ENCODE results near the gene CASP1.
"Not testable (repeated sequence)": the region's sequence is repeated elsewhere in the genome, so short reads cannot be mapped to it uniquely, and the experiment has no call there.

Gene CASP1

DNA sequence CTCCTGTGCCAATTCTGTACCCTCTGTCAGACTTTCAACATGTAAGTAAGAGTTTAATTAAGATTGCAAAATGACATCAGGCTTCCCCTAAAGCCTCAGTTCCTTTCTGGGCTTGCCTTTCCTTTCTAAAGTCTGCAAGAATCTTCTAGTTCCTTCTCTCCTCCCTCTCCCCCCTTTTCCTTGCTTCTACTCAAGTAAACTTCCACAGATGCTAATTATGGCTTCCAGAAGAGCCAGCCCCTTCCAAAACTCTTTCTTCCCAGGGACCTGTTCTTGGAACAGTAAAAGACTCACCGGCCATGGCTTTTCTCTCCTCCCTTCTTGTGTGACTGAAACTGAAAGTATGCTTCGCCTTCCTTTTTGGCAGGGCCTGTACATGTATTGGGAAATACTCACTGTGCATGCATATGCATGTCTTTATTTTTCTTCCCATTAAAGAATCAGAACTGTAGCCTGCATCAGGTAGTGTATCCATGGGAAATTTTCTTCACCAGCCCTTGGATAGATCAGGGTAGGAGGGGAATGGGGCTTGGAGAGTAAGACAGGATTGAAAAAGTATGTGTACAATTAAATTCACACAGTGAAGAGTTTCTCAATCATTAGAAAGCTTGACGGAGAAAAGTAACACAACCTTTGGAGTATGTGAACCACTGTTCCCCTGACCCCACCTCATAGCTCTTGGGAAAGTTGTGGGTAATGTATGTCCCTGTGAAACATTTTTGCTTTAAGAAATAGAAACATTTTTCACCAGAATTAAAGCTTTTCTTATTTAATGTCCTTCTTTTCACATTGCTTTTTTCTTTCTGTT is at the start of gene CASP1:
TSS of gene CASP1 (minus strand) at position 332 of the 808 bp plus-strand sequence. CDS start at position 301, 31 bp downstream.
- no peak for DNase-seq

DNA sequence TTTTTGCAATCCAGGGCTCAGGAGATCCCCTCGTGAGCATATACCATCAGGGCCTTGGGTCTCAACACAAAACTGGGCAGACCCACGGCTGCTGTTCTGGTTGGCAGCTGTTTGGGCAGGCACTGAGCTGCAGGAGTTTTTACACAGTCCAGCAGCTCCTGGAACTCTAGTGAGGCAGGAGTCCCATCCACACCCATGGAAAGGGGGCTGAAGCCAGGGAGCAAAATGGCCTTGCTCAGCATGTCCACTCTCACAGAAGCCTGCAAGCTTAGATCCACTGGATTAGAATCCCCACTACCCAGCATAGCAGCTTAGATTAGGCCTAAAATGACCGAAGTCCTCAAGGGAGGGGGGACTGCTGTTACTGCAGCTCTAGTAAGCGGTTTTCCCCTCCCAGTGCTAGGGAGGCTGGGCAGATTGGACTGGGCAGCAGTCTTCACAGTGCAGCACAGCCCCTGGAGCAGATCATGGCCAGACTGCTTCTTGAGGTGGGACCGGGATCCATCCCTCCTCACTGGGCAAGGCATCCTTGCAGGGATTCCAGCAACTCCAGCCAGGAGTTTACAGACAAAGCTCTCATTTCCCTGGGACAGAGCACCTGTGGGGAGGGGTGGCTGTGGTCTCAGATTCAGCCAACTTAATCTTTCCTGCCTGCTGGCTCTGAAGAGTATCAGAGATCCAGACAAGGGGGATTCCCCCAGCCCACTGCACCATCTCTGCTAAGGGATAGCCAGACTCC is 46.6 kb upstream of the CASP1 start:
- DNase-seq: no peak

DNA sequence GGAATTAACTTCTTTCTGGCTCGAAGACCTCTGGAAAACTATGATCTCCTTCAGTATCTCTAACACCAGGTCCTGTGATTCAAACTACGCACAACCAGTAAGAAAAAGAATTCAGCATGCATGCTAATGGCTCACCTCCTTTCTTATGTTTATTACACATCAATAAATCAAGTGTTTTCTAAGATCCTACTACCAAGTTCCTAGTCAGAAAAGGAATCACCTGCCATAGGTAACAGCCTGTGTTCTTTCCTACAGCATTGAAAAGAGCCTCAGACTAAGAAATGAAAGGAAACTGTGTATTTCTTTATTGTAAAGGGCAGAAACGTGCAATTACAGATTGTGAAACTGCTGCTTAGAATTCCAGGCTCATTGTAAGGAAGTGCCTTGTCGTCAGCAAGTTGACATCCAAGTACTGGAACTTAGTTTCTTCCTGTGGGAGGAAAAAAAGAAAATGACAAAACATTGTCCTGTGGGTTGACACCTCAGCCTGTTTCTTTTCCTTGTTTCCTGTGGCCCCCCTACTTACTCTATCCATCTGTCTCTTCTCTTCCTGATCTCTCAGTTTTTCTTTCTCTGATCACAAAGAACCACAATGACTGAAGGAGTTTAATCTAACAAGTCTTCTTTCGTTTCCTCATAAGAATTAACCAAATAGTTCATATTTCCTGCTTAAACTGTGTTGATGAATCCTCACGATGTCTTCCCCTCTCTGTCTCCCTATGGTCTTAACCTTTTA is 45.4 kb upstream of the CASP1 start:
- not testable (repeated sequence) for DNase-seq

DNA sequence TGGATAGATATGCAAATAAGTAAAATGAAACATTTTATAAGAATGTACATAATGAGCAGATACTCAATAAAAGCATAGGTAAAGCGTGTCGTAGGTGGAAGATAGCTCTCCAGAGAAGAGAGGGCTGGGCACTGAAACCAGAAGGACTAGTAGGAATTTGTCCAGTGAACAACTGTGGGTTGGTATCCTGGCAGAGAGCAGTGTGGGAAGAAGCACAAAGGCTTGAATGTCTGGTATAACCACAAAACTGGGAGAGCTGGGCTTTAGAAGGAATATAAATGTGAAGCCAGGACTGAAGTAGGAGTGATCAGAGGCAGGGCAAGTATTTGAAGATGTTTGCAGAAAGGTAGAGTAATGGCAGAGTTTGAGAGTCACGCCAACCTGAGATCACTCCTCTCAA is 43.3 kb upstream of the CASP1 start:
- no peak for DNase-seq

DNA sequence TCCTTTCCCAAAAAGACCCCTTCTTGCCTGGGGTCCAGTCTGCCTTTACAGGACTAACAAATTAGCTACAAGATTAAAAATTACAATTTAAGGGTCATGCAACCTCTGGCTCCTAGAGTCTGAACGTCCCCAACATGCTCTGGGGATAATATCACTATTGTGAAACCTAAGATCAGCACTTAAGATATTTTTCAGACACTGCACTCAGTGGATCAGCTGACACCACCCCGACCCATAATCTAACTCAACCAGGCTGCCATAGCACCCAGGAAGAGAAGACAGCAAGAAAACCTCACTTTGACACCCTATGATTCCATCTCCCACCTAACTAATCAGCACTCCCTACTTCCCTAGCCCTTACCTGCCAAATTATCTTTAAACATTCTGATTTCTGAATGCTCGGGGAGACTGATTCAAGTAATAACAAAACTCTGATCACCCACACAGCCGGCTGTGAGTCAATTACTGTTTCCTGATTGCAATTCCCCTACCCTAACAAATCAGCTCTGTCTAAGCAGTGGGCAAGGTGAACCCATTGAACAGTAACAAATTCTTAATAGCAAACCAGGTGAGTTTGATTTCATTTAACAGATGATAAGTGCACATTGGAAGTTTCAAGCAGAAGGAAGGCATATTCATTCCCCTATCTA is 42.3 kb upstream of the CASP1 start:
- DNase-seq: not testable (repeated sequence)

DNA sequence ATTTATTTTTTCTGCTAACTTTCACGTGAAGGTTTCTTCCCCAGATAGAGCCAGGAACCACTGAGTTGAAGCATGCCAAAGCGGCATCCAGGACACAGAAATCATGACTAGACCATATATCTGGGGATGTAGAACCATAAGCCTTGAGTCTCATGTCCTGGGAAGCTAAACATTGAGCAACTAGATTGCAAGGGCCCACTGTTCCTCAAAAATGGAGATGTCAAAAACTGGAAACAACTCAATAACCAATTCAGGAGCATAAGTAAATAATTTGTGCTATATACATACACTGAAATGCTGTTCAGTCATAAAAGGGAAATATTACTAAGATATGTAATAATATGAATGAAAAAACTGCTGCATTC is 39.2 kb upstream of the CASP1 start:
- no peak for DNase-seq

DNA sequence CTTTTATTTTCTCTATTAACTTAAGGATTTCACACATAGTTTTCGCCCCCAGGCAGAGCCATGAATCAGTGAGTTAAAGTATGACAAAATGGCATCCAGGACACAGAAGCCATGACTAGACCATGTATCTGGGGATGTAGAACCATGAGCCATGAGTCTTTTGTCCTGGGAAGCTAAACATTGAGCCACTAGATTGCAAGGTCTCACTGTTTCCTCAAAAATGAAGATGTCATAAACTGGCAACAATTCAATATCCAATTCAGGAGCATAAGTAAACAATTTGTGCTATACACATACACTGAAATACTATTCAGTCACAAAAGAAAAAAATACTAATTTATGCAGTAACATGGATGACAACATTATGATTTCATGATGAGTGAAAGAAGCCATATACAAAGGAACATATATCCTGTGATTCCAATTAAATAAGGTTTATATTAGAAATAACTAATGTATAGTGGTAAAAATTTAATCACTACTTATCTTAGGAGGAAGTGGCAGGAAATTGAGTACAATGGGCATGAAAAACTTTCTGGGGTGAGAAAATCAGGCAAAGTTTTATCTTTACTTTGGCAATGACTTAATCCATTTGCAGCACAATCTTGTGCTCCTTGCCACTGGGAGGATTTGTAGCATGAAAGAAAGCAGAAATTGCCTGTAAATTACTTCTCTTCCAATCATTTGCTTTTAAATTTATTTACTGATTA is 38.7 kb upstream of the CASP1 start:
- no peak for DNase-seq

DNA sequence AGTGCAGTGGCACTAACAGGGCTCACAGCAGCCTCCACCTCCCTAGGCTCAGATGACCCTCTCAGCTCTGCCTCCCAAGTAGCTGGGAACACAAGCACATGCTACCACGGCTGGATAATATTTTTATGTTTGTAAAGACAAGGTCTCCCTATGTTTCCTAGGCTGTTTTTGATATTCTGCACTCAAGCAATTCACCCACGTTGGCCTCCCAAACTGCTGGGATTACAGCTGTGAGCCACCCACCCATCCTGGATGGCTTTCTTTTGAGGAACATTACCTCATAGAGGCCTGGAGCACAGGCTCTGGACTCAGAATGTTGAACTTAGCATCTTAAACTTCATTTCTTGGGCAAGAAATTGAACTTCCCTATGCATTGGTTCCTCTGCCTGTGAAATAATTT is 37.1 kb upstream of the CASP1 start:
- DNase-seq: not testable (repeated sequence)

DNA sequence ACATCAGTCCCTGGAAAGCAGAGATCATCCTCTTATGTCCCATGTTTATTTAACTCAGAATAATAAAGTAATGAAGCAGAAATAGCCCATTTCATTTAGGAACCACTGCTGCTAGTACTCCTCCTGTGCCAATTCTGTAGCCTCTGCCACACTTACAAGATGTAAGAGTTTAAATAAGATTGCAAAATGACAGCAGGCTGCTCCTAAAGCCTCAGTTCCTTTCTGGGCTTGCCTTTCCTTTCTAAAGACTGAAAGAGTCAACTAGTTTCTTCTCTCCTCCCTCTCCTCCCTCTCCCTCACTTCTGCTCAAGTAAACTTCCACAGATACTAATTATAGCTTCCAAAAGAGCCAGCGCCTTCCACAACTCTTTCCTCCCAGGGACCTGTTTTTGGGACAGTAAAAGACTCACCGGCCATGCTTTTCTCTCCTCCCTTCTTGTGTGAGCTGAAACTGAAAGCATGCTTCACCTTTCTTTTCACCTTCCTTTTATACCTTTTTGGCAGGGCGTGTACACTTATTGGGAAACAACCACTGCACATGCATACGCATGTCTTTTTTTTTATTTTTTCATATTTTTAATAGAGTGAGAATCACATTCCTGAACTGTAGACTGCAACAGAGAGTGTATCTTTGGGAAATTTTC is 36.3 kb upstream of the CASP1 start:
- no peak for DNase-seq

DNA sequence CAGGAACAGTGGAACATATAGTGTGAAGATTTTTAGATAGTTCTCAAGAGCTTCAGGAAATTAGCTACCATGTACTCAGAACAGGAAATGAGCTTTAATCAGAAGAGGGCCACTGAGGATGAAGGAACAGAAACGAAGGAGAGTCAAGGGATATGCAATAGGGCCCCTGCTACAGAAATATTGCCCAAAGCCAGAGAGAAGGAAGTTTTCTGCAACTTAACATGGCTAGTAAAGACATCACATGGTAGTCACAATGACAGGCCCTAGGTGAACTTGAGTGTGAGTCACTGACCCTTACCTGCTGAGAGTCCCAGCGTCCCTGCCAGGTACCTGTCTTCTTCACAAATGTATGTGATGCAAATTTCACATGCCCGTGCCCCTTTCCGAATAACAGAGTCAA is 35.4 kb upstream of the CASP1 start:
- no peak for DNase-seq

DNA sequence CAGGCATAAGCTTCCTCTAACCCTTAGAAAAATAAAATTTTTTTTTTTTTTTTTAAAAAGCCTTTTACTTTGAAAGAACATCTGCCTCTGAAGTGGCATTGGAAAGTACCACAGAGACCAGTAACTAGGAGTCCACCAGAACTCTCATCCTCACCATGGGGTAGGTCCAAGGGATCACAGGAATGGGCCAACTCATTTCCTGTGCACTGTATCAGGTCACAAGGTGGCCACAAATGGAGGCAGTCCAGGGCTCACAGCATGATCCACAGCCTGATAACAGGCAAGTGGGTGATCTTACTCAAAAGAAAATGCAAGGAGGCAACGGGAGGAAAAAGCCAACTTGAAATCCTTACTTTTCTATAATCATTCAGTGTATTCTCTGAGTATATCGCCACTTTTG is 34.8 kb upstream of the CASP1 start:
- DNase-seq: not testable (repeated sequence)

DNA sequence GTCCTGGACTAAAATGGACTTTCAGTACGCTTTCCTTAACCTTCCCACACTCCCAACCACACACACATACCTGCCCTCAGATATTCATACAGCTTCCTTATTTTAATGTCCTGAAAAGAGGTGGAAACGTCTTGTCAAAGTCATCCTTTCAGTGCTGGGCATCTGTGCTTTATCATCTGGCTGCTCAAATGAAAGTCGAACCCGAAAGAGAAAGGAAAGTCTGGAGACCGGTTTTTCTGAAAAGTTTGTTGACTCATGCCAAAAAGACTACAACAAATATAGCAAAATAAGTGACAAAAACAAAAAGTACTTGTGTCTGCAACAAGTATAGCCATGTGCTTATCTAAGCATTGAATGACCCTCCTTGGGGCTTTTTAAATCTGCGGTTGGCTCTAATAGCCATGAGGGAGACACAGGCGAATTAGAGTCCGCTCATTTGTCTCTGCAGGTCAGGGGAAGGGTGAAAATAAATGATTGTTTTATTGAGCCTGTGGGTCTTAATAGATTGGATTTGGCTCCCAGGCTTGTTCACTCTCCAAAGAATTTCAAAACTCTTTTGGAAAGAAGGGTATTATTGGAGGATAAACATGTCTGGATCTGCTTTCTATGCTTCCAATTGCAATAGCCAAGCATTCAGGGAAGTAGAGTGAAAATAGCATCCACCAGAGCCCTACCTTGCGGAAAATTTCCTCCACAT is 28.4 kb upstream of the CASP1 start:
- not testable (repeated sequence) for DNase-seq

DNA sequence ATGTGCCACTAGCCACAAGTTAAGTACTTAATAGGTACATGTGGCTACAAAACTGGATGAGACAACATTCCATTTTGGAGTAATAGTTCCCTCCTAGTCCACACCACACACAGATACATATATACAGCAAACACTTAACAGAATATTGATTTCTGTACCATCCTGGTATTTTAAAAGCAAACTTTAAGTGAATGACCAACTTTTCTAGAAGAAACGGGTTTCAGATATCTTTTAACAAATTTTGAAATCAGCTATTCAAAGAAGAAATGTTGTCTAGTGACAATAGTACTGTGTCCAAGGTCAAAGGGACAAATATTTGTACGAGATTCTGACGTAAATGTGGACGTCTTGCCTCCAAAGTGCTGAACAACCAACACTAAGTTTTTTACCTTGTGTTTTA is 22.5 kb upstream of the CASP1 start:
- no peak for DNase-seq

DNA sequence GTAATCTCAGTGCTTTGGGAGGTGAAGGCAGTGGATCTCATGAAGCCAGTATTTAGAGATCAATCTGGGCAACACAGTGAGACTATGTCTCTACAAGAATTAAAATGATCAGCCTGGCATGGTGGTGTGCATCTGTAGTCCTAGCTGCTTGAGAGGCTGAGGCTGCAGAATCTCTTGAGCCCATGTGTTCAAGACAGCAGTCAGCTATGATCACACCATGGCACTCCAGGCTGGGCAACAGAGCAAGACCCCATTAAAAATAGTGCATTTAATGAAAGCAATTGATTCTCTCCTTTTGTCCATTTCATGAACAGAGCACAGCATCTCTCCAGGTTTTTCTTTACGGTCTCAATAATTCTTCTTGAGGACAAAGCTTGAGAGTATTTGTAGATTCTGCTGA is 21.5 kb upstream of the CASP1 start:
- no peak for DNase-seq

DNA sequence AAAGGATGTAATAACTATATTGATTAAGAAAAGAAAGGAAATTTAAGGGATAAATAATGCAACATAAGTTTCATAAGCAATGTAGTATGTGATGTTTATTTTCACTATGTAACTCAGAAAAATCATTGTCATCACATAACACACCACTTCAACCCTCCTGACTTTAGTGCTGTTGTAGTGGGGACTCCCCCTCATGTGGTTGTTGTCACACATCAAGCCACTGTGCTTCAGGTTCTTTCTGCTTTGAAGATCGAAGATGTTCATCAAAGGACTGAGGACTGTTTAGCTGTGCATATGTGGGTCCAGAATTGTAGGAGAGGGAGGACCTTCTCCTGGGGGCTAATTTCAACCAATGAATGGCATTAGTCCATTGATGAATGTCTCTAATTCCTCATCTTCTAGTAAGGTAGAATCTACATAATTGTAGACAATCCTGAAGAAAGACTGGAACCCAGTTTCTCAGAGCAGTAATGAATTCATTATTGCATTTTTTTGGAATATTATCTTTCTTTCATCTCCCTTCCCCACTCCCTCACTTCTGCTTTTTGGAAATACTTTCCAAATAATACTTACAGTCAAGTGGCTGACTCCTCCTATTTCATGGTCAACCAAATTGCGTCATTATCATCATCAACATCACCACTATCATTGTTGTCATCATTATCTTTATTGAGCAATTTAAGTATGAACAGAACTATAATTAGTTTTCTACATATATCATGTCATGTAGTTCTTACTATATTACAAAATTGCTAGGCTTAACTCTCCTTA is 20.0 kb upstream of the CASP1 start:
- no peak for DNase-seq

DNA sequence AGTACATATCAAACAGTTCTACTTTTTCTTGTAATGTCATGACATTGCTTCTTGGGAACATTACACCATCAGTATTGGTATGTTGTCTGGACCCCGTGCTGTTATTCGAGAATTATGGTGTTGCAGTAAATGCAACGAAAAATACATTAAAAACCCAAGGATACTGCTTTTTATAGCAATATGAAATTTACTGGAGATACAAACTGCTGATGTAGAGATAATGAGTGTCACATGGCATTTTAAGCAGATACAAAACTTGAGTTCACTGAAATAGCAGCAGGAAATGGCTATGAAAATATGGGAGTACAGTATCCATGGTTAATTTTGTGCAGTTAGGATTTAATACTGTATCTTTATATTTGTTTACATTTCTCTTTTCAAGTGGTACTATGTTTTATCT is 17.5 kb upstream of the CASP1 start:
- no peak for DNase-seq

DNA sequence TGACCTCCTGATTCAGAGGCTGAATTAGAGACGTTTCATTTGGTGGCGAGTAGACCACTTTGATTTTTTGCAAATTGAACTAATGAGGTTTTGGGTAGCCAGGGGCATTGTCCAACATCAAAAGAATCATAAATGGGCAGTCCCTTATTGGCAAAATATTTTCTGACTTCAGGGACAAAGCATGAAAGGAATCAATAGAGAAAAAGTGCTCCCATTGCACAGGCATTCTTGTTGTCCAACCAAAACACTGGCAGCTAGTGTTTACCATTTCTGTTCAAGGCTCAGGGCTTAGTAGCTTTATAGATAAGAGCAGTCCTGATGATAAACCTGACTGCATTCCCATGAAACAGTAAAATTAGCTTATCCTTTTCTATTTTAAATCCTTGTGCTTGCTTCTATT is 16.6 kb upstream of the CASP1 start:
- DNase-seq: no peak

DNA sequence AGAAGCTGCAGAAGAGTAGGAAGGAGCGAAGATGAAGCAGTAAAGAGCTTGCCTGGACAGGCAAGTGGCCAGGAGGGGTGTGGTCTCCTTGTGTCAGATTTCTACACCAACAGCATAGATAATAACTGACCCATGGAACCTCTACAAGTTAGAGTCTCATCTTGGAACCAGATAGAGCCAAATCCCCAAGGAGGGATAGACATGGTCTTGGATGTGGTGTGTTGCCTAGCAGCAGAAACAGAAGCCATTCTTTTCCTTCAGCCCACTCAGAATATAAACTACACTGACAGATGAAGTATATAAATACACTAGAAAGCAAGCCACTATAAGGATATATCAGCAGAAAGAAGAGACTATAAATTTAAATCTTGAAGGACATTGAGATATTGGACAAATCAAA is 14.5 kb upstream of the CASP1 start:
- no peak for DNase-seq

DNA sequence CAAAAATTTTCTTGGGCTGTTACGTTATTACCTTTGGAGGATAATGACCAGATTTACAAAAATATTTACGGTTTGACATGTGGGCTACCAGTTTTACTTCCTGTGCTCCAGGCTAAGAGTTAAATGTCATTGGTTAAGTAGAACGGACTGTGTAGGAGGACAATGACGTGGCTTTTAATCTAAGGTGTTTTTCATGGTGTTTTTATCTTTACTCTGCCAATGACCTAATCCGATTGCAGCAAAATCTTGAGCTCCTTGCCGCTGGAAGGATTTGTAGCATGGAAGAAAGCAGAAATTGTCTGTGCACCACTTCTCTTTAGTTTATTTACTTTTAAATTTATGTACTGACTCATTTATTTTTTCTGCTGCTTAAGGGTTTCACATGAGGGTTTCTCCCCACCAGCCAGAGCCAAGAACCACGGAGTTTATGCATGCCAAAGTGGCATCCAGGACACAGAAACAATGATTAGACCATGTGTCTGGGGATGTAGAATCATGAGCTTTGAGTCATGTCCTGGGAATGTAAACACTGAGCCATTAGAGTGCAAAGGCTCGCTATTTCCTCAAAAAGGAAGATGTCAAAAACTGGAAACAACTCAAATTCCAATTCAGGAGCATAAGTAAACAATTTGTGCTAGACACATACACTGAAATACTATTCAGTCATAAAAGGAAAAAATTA is 12.1 kb upstream of the CASP1 start:
- DNase-seq: no peak

All from NCI-H82 (cell line).